Activated naive CD8-positive, alpha-beta T cell treated with anti-CD3 and anti-CD28 coated beads, Interleukin-2, amount 10 ng/mL, durations not matched to agents 7 days and 5 days (primary cell): ENCODE measurements around the gene POLR3A. TPM values are rescaled to one million over a fixed set of nuclear protein-coding genes. Genes with fewer than 3 reads are reported as not detected.

Experiments
- ATAC-seq: fragments of 150-1000 bp; cut with Tn5 transposase; one replicate; pipeline ENCODE4 v1.10.0; 2021; ENCODE audit warnings: low read depth, moderate library complexity
- POLR2A ChIA-PET: fragments of 350-600 bp; sonication (Branson Sonifier 250); formaldehyde crosslinking; loops from one replicate; lab custom pipeline; 2021; ENCODE audit warnings: antibody characterized with exemption; lab: Charles Lee
- DNase-seq: peaks from one replicate; pipeline ENCODE4 v3.0.0; 2021
- H3K27ac Mint-ChIP-seq: one replicate; pipeline ENCODE4 v1.8.0; 2022; ENCODE audit warnings: mild to moderate bottlenecking, mixed read lengths
- H3K27me3 Mint-ChIP-seq: one replicate; pipeline ENCODE4 v1.8.0; 2022; ENCODE audit warnings: mild to moderate bottlenecking, moderate library complexity, mixed read lengths
- H3K36me3 Mint-ChIP-seq: one replicate; pipeline ENCODE4 v1.8.0; 2021; ENCODE audit warnings: mild to moderate bottlenecking, mixed read lengths
- H3K4me1 Mint-ChIP-seq: one replicate; pipeline ENCODE4 v1.8.0; 2021; ENCODE audit warnings: mixed read lengths
- H3K4me3 Mint-ChIP-seq: one replicate; pipeline ENCODE4 v1.8.0; 2022; ENCODE audit warnings: mild to moderate bottlenecking, moderate library complexity, mixed read lengths
- H3K9me3 Mint-ChIP-seq: one replicate; pipeline ENCODE4 v1.8.0; 2021; ENCODE audit warnings: mixed read lengths
- total RNA-seq, 2 experiments: library from RNA; stranded (reverse); gene quantifications; one replicate each; pipeline ENCODE4 v1.2.3, GENCODE V29; 2021

POLR3A gene
- total RNA-seq, 2 experiments from 2014 or later, result 18.7 to 20.2 TPM

GRCh38 chr10:78028438-78029268, 662 bp downstream of the POLR3A start:
- Mint-ChIP-seq H3K27ac (peak overlapping the region; percentile 90), H3K9me3 (no peaks in the 10 kb centered on the region), H3K4me3 (peak overlapping the region; percentile 95), H3K27me3 (no peaks in the 10 kb centered on the region), H3K4me1 (peaks cover 16% of the 10 kb centered on the region), H3K36me3 (peaks cover 21% of the 10 kb centered on the region)
- DNase-seq, result peak; percentile 46
- peak; percentile 11 for ATAC-seq
- POLR2A ChIA-PET, result no interaction called here

- no peak for DNase-seq
- Mint-ChIP-seq H3K9me3 (no peaks in the 10 kb centered on the region), H3K4me3 (no peak overlapping the region), H3K27me3 (no peaks in the 10 kb centered on the region), H3K27ac (no peak overlapping the region), H3K36me3 (peaks cover 28% of the 10 kb centered on the region), H3K4me1 (peaks cover 16% of the 10 kb centered on the region)
- POLR2A ChIA-PET, result no interaction called here
- ATAC-seq, result no peak
Observed at GRCh38 chr10:78025685-78026364, 3.5 kb downstream of the POLR3A start.

DNA sequence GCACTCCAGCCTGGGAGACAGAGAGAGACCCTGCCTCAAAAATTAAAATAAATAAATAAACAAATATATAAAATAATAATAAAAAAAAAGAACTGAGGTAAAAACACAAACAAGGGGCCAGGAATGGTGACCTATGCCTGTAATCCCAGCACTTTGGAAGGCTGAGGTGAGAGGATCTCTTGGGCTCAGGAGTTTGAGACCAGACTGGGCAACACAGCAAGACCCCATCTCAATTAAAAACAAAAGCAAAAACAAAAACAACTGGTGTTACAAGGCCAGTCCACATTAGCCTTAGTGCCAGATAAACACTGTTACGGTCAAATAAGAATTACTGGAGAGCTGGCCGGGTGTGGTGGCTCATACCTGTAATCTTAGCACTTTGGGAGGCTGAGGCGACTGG, 5.6 kb downstream of the POLR3A start:
- no peak for ATAC-seq
- peaks cover 26% of the 10 kb centered on the region for H3K36me3 Mint-ChIP-seq
- POLR2A ChIA-PET, result no interaction called here
- H3K27me3 Mint-ChIP-seq, result no peaks in the 10 kb centered on the region
- no peaks in the 10 kb centered on the region for H3K9me3 Mint-ChIP-seq
- peaks cover 10% of the 10 kb centered on the region for H3K4me1 Mint-ChIP-seq
- H3K27ac Mint-ChIP-seq, result no peak overlapping the region
- no peak for DNase-seq
- no peak overlapping the region for H3K4me3 Mint-ChIP-seq

DNA sequence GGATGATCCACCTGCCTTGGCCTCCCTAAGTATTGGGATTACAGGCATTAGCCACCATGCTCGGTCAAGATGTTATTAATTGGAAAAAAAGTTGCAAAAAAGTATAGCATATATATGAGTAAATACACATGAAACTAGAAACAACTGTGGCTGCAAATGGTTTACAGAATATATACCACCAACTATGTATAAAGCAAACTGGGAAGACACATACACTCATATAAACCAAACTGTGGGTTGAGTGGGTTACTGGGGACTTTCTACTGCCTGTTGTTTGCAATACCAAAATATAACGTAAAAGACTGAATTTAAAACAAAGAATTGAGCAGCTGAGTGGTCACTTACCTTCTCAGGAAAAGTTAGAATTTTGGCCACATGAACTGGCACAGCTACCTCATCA, 8.1 kb downstream of the POLR3A start:
- Mint-ChIP-seq H3K27me3 (no peaks in the 10 kb centered on the region), H3K9me3 (no peaks in the 10 kb centered on the region), H3K4me3 (no peak overlapping the region), H3K36me3 (peaks cover 28% of the 10 kb centered on the region), H3K27ac (no peak overlapping the region), H3K4me1 (no peaks in the 10 kb centered on the region)
- ATAC-seq (no peak), DNase-seq (no peak)
- POLR2A ChIA-PET, result no interaction called here

GRCh38 chr10:78019264-78019663, 10.1 kb downstream of the POLR3A start:
- Mint-ChIP-seq H3K4me3 (no peak overlapping the region), H3K4me1 (no peaks in the 10 kb centered on the region), H3K36me3 (peaks cover 18% of the 10 kb centered on the region), H3K9me3 (no peaks in the 10 kb centered on the region), H3K27ac (no peak overlapping the region), H3K27me3 (no peaks in the 10 kb centered on the region)
- ATAC-seq (no peak), DNase-seq (no peak)
- POLR2A ChIA-PET, result no interaction called here

DNA sequence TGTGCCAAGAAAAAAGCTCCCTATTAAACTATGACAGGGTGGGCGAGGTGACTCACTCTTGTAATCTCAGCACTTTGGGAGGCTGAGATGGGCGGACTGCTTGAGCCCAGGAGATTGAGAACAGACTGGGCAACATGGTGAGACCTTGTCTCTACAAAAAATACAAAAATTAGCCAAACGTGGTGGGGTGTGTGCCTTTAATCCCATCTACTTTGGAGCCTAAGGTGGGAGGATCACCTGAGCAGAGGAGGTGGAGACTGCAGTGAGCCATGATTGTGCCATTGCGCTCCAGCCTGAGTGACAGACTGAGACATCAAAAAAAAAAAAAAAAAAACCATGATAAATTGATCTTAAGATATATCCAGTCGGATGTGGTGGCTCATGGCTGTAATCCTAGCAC, 11.5 kb downstream of the POLR3A start:
- peaks cover 19% of the 10 kb centered on the region for H3K36me3 Mint-ChIP-seq

GRCh38 chr10:78015546-78015945, 13.8 kb downstream of the POLR3A start:
- H3K27ac Mint-ChIP-seq, result no peak overlapping the region
- H3K4me3 Mint-ChIP-seq, result no peak overlapping the region
- H3K4me1 Mint-ChIP-seq, result no peaks in the 10 kb centered on the region
- H3K9me3 Mint-ChIP-seq, result no peaks in the 10 kb centered on the region
- POLR2A ChIA-PET, result interaction anchor here (1.1 kb wide), 1 partner anchor 50 kb away, joined by 5 read pairs; no protein-coding TSS in a partner anchor
- no peak for DNase-seq
- no peaks in the 10 kb centered on the region for H3K27me3 Mint-ChIP-seq
- ATAC-seq, result no peak
- peaks cover 13% of the 10 kb centered on the region for H3K36me3 Mint-ChIP-seq

More for the DNA sequence above, 11.5 kb downstream of the POLR3A start:
- H3K4me1 Mint-ChIP-seq, result no peaks in the 10 kb centered on the region
- no peaks in the 10 kb centered on the region for H3K27me3 Mint-ChIP-seq
- no peak overlapping the region for H3K27ac Mint-ChIP-seq
- H3K9me3 Mint-ChIP-seq, result no peaks in the 10 kb centered on the region
- POLR2A ChIA-PET, result no interaction called here
- DNase-seq, result no peak
- no peak overlapping the region for H3K4me3 Mint-ChIP-seq
- no peak for ATAC-seq

DNA sequence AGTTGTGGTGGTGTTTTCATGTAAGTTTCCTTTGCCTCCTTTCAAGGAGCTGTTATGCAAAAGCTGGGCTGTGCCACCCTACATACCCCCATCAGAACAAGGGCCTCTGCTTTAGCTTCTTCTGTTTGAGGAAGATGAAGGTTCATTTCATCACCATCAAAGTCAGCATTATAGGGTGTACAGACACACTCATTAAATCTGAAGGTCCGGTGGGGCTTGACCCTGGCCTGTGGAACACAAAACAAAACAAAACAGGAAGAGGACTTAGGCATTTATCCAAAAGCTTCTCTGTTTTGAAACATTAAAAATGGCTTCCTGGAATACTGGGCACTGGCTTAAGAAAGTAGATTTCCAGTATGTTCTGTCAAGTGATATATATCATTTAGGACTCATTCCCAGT, 15.8 kb downstream of the POLR3A start:
- no peaks in the 10 kb centered on the region for H3K27me3 Mint-ChIP-seq
- DNase-seq (no peak), ATAC-seq (no peak)
- peaks cover 22% of the 10 kb centered on the region for H3K36me3 Mint-ChIP-seq
- POLR2A ChIA-PET, result no interaction called here
- H3K4me3 Mint-ChIP-seq, result no peak overlapping the region
- no peaks in the 10 kb centered on the region for H3K9me3 Mint-ChIP-seq
- H3K27ac Mint-ChIP-seq, result no peak overlapping the region
- H3K4me1 Mint-ChIP-seq, result no peaks in the 10 kb centered on the region

- Mint-ChIP-seq H3K4me1 (no peaks in the 10 kb centered on the region), H3K27me3 (no peaks in the 10 kb centered on the region), H3K27ac (no peak overlapping the region), H3K4me3 (no peak overlapping the region), H3K36me3 (peaks cover 27% of the 10 kb centered on the region), H3K9me3 (no peaks in the 10 kb centered on the region)
- no peak for ATAC-seq
- no peak for DNase-seq
- POLR2A ChIA-PET, result no interaction called here
Observed at GRCh38 chr10:78011065-78011464, 18.2 kb downstream of the POLR3A start.

- Mint-ChIP-seq H3K4me3 (no peak overlapping the region), H3K36me3 (peaks cover 29% of the 10 kb centered on the region), H3K27me3 (no peaks in the 10 kb centered on the region), H3K27ac (no peak overlapping the region), H3K9me3 (no peaks in the 10 kb centered on the region), H3K4me1 (no peaks in the 10 kb centered on the region)
- ATAC-seq (no peak), DNase-seq (no peak)
- POLR2A ChIA-PET, result interaction anchor here (0.6 kb wide), 1 partner anchor 18 kb away, joined by 3 read pairs; no protein-coding TSS in a partner anchor
Observed at GRCh38 chr10:78010278-78010677, 19.0 kb downstream of the POLR3A start.

GRCh38 chr10:78009662-78010061, 19.7 kb downstream of the POLR3A start:
- H3K27ac Mint-ChIP-seq, result no peak overlapping the region
- H3K27me3 Mint-ChIP-seq, result no peaks in the 10 kb centered on the region
- H3K9me3 Mint-ChIP-seq, result no peaks in the 10 kb centered on the region

GRCh38 chr10:78007172-78007571, 22.1 kb downstream of the POLR3A start:
- ATAC-seq, result no peak
- Mint-ChIP-seq H3K4me1 (no peaks in the 10 kb centered on the region), H3K36me3 (peaks cover 31% of the 10 kb centered on the region), H3K4me3 (no peak overlapping the region), H3K9me3 (no peaks in the 10 kb centered on the region), H3K27ac (no peak overlapping the region), H3K27me3 (no peaks in the 10 kb centered on the region)
- DNase-seq, result no peak
- POLR2A ChIA-PET, result no interaction called here

More at GRCh38 chr10:78009662-78010061, 19.7 kb downstream of the POLR3A start:
- peaks cover 25% of the 10 kb centered on the region for H3K36me3 Mint-ChIP-seq
- POLR2A ChIA-PET, result interaction anchor here (0.6 kb wide), 1 partner anchor 18 kb away, joined by 3 read pairs; no protein-coding TSS in a partner anchor
- no peak for DNase-seq
- no peaks in the 10 kb centered on the region for H3K4me1 Mint-ChIP-seq
- ATAC-seq, result no peak
- H3K4me3 Mint-ChIP-seq, result no peak overlapping the region

DNA sequence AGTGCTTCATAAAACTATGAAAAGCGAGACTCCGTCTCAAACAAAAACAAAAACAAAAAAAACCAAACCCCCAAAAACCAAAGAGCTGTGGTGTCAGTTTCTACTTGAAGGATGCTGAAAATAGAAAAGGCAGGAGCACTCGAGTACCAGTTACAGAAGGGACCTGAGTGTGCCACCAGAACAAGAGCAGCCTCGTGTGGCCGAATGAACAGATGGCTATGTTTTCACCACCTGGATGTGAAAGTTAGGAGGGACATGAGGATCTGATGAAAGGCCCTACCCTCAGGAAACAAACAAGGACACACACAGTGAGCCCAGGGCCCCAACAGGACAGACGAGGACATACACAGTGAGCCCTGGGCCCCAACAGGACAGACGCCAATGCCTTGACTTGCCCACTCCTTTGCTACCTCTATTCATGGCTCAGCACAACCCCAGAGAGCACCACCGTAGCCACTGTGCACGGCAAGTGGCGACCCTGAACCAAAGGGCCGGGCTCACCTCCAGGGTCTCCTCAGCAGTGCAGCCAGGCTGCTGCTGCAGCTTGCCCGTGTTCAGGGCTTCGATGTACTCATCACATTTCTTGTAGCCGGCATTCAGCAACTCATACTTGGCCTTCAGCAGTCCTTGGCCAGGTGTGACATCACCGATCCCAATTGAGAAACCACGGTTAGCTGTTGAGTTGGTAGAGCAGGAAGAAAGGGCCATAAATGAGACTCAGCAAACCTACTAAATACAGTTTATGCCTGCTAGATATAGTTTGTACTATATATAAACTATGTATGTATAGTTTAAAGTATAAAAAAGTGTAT, 24.9 kb downstream of the POLR3A start:
- H3K4me1 Mint-ChIP-seq, result no peaks in the 10 kb centered on the region

More for the DNA sequence above, 24.9 kb downstream of the POLR3A start:
- no peak overlapping the region for H3K4me3 Mint-ChIP-seq
- H3K36me3 Mint-ChIP-seq, result peaks cover 41% of the 10 kb centered on the region
- POLR2A ChIA-PET, result no interaction called here
- peak overlapping the region; percentile 19 for H3K27ac Mint-ChIP-seq
- no peaks in the 10 kb centered on the region for H3K9me3 Mint-ChIP-seq
- H3K27me3 Mint-ChIP-seq, result no peaks in the 10 kb centered on the region
- ATAC-seq, result no peak
- no peak for DNase-seq
